HG03378 (cell line): ENCODE measurements around the gene PLA2G2F.

ENCODE experiments used
- ATAC-seq: cut with Tn5 transposase; IDR thresholded peaks from one replicate; pipeline ENCODE4 v1.9.1; 2021; ENCODE audit warnings: mild to moderate bottlenecking, moderate library complexity; ENCODE audit not compliant: unreplicated experiment

Gene PLA2G2F

GRCh38 chr1:20142001-20142710 lies 3.0 kb downstream of the PLA2G2F start:
- no peak for ATAC-seq

- no peak for ATAC-seq
Observed at GRCh38 chr1:20143318-20143717, 4.2 kb downstream of the PLA2G2F start.

- no peak for ATAC-seq
Observed at GRCh38 chr1:20143734-20144565, 4.8 kb downstream of the PLA2G2F start.

- no peak for ATAC-seq
Observed at GRCh38 chr1:20147846-20148570, 8.9 kb downstream of the PLA2G2F start.

GRCh38 chr1:20148571-20149500 lies 9.7 kb downstream of the PLA2G2F start:
- ATAC-seq = no peak

GRCh38 chr1:20149601-20150325 lies 10.6 kb downstream of the PLA2G2F start:
- no peak for ATAC-seq

GRCh38 chr1:20150326-20150705 lies 11.2 kb downstream of the PLA2G2F start:
- no peak for ATAC-seq

GRCh38 chr1:20150969-20151368 lies 11.8 kb downstream of the PLA2G2F start:
- ATAC-seq = no peak

- ATAC-seq = no peak
Observed at GRCh38 chr1:20151906-20152598, 12.9 kb downstream of the PLA2G2F start.

GRCh38 chr1:20152599-20152930 lies 13.4 kb downstream of the PLA2G2F start:
- ATAC-seq = no peak

- no peak for ATAC-seq
Observed at GRCh38 chr1:20153000-20153418, 13.9 kb downstream of the PLA2G2F start.

- no peak for ATAC-seq
Observed at GRCh38 chr1:20154301-20154831, 15.2 kb downstream of the PLA2G2F start.

- ATAC-seq = no peak
Observed at GRCh38 chr1:20158358-20159070, 19.4 kb downstream of the PLA2G2F start.

- ATAC-seq = no peak
Observed at GRCh38 chr1:20160034-20160433, 20.9 kb downstream of the PLA2G2F start.

- ATAC-seq = no peak
Observed at GRCh38 chr1:20164694-20165202, 25.6 kb downstream of the PLA2G2F start.

- ATAC-seq = no peak
Observed at GRCh38 chr1:20165522-20165951, 26.4 kb downstream of the PLA2G2F start.

GRCh38 chr1:20166051-20166450 lies 26.9 kb downstream of the PLA2G2F start:
- no peak for ATAC-seq

GRCh38 chr1:20167126-20167525 lies 28.0 kb downstream of the PLA2G2F start:
- ATAC-seq = no peak
